ENCODE measurements around the gene ZCCHC4.

ZCCHC4 gene

GRCh38 chr4:25377572-25378436 lies 65.2 kb downstream of the ZCCHC4 start:
- no peak for DNase-seq (ENCODE audit: low read depth)

- no peak for DNase-seq (ENCODE audit: low read depth)
Observed at GRCh38 chr4:25378437-25378743, 65.8 kb downstream of the ZCCHC4 start.

GRCh38 chr4:25379591-25379990 lies 67.0 kb downstream of the ZCCHC4 start:
- no peak for DNase-seq (ENCODE audit: low read depth)

GRCh38 chr4:25383647-25384046 lies 71.1 kb downstream of the ZCCHC4 start:
- DNase-seq (ENCODE audit: low read depth) = no peak

GRCh38 chr4:25386926-25387325 lies 74.4 kb downstream of the ZCCHC4 start:
- no peak for DNase-seq (ENCODE audit: low read depth)

- no peak for DNase-seq (ENCODE audit: low read depth)
Observed at GRCh38 chr4:25397305-25397704, 84.7 kb downstream of the ZCCHC4 start.

- no peak for DNase-seq (ENCODE audit: low read depth)
Observed at GRCh38 chr4:25399510-25399909, 86.9 kb downstream of the ZCCHC4 start.

GRCh38 chr4:25401066-25401465 lies 88.5 kb downstream of the ZCCHC4 start:
- no peak for DNase-seq (ENCODE audit: low read depth)

GRCh38 chr4:25402521-25402920 lies 89.9 kb downstream of the ZCCHC4 start:
- DNase-seq (ENCODE audit: low read depth) = no peak

GRCh38 chr4:25403699-25404098 lies 91.1 kb downstream of the ZCCHC4 start:
- no peak for DNase-seq (ENCODE audit: low read depth)

- DNase-seq (ENCODE audit: low read depth) = no peak
Observed at GRCh38 chr4:25405453-25405852, 92.9 kb downstream of the ZCCHC4 start.

- no peak for DNase-seq (ENCODE audit: low read depth)
Observed at GRCh38 chr4:25406081-25406692, 93.6 kb downstream of the ZCCHC4 start.

- no peak for DNase-seq (ENCODE audit: low read depth)
Observed at GRCh38 chr4:25410820-25411529, 98.4 kb downstream of the ZCCHC4 start.

GRCh38 chr4:25413261-25413660 lies 100.7 kb downstream of the ZCCHC4 start:
- DNase-seq (ENCODE audit: low read depth) = no peak

- DNase-seq (ENCODE audit: low read depth) = no peak
Observed at GRCh38 chr4:25417014-25417413, 104.4 kb downstream of the ZCCHC4 start.

Measured in stimulated activated CD8-positive, alpha-beta memory T cell treated with anti-CD3 and anti-CD28 coated beads, Interleukin-4, amount 100 ng/mL, for 24 hours (primary cell).